CMK (cell line): ENCODE measurements around the gene TMEM219.

ENCODE experiments used
- DNase-seq: peaks from one replicate; pipeline ENCODE4 v3.0.0-alpha.2; 2010; ENCODE audit warnings: low read depth

Gene TMEM219

DNA sequence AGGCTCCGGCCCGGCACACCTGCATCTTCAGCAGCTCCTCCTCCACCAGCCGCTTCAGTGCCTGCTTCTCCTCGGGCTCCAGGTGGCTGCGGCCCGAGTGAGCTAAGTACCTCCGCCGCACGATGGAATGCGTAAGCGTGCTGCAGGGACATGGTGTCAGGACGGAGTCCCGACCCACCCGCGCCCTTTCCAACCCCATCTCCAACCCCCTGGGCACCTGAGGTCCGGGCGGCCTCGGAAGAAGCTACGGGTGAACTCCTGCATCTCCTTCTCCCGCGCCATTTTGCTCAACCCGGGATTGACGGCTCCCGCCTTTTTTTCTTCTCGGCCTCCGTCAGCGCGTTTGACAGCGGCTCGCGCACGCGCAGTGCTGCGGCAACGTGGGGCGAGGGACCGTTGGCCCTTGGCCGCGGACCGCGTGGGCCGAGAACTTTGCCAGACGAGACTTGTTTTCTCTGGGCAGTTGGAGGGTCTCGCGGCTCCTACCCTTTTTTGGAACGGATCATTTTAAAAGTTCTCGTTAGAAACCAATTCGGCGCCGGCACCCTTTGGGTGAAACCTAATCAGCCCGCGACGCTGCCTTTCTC lies 33.5 kb downstream of the TMEM219 start, which contains the start of gene HIRIP3:
TSS of gene HIRIP3 (minus strand) at position 294 of the 587 bp plus-strand sequence. CDS start at position 282, 12 bp downstream.
- DNase-seq = no peak

DNA sequence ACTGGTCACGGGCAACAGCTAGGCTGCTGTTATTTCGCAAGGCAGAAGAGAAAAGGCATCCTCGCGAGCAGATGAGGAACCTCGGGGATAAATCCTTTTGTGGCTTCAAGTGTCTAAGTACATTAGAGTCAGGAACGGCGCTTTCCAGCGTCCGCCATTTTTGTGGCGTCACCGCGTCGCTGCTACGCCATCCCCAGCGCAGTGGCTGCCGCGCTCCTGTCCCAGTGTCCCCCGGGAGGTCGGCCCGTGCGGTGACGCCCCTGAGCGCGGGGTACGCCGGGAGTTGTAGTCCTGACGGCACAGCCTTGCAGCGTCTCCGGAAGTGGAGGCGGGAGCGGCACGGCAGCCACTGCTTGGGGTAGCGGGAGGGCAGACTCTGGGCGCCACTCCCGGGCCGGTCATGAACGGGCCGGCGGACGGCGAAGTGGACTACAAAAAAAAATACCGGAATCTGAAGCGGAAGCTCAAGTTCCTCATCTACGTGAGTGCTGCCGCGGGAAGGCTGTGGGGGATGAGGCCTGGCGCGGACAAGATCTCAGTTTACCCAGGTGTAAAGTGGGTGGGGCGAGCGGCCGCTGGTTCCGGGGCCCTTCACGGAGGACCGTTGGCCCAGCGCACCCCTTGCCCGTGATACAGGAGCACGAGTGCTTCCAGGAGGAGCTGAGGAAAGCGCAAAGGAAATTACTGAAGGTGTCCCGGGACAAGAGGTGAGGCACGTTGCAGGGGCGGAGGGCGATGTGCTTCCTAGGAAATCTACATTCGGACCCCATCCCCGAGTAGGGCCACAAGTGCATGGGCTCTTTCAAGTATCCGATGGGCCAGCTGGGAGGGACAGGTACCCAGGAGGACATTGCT lies 34.3 kb downstream of the TMEM219 start, which contains the start of gene INO80E:
TSS of gene INO80E (plus strand) at position 331 of the 855 bp plus-strand sequence. CDS start at position 401, 70 bp downstream.
- peak; percentile 90 for DNase-seq

DNA sequence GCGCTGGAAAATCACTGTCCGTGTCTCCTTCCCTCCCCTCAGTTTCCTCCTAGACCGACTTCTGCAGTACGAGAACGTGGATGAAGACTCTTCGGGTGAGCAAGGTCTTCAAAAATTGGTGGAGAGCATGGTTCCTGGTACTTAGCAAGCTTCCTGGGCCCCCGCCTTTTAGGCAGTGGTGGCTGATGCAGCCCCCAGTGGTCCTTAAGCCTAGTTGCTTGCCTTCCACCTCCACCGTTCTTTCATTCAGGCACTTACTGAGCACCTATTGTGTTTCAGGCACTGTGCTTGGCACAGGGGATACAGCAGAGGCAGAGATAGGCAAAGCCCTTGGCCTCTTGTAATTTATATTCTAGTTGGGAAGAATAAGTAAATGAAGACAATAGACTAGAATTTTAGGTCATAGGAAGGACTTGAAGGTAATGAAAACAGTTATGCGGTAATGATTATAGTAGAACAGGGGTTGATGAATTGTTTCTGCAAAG lies 34.9 kb downstream of the TMEM219 start:
- no peak for DNase-seq

DNA sequence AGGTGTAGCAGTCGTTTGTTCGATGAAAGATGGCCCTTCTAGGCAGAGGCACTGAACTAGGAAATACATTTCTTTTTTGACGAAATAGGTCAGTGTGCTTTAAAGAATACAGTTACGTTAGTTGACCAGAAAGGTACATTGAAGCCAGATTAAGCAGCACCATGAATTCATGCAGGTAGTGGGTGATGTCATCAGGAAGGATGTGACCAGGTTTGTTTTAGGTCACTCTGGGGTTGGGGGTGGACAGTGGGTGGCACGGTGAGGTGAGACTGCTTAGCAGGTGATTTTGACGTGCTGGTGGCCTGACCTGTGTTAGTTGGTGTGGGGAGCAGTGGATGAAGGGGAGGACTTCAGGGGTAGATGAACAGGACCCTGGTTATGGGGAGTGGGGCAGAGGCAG lies 37.7 kb downstream of the TMEM219 start:
- DNase-seq = no peak

GRCh38 chr16:30000735-30001631 lies 39.1 kb downstream of the TMEM219 start:
- DNase-seq = no peak

- no peak for DNase-seq
These were observed 40.9 kb downstream of the TMEM219 start for GRCh38 chr16:30002614-30003346.

- DNase-seq = no peak
These were observed 42.0 kb downstream of the TMEM219 start for GRCh38 chr16:30003670-30004423.

GRCh38 chr16:30004424-30004776 lies 42.5 kb downstream of the TMEM219 start:
- DNase-seq = no peak

DNA sequence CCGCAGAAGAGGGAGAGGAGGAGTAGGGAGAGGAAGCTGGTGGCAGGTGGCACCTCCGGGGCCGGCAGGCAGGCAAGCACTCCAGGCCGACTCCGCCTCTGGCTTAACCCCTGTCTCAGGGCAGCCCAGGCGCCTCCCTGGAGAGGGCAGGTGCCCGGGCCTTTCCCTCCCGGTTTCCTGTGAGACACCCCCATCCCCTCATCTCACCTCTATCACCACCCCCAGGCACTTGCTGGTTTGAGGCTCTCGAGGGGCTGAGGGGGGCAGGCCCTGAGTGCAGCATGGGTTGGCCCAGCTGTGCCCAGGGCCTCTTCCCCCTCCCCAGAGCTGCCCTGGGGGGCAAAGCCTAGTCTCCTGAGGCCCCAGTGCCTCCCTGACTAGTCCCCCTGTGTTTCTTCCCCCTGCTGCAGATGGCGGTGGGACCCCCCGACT lies 42.9 kb downstream of the TMEM219 start:
- DNase-seq = no peak

DNA sequence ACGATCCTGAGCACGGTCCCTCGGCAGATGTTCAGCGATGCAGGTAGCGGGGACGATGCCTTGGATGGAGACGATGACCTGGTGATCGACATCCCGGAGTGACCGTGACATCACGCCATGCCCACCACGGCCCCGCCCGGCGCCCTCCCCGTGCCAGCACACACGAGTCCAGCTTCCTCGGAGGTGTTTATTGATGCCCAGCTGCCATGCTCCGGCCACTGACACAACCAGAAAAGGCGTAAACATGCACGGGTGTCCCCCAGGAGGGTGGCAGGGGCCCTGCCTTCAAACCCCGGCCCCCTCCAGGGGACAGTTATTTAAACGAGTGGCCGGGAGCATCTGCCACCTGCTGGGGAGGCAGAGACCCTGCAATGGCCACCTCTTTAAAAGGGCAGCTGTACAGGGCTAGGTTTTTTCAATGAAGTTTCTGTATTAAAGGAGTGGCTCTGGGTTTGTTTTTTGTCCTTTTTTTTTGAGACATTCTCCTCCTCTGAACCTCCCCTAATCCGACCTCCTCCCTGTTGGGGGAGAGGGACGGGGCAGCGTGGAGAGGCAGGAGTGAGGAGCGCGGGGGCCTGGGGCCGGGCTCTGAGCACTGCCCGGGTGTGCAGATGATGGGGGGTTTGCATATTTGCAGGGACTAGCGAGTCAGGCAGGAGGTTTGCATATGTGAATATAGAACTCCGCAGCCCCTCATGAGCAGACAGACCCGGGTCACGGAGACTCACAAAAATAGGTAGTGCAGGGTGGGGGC lies 43.6 kb downstream of the TMEM219 start:
- DNase-seq = no peak

DNA sequence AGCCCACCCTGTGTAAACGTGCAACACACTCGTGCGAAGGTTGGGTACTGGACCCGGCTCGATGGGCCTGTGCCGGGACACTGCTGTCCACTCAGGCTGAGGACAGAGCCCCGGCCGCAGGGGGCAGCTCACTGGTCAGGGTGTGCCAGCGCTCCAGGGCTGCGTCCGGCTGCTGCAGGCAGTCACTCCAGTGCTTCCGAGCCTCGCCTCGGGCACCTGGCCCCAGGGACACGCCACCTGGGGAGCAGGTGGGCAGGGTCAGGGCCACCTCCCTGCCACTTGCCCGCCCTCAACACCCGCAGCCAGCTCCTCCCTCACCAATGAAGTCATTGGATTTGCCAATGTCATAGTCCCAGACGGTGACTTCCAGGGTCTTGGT lies 44.2 kb downstream of the TMEM219 start:
- DNase-seq = no peak

DNA sequence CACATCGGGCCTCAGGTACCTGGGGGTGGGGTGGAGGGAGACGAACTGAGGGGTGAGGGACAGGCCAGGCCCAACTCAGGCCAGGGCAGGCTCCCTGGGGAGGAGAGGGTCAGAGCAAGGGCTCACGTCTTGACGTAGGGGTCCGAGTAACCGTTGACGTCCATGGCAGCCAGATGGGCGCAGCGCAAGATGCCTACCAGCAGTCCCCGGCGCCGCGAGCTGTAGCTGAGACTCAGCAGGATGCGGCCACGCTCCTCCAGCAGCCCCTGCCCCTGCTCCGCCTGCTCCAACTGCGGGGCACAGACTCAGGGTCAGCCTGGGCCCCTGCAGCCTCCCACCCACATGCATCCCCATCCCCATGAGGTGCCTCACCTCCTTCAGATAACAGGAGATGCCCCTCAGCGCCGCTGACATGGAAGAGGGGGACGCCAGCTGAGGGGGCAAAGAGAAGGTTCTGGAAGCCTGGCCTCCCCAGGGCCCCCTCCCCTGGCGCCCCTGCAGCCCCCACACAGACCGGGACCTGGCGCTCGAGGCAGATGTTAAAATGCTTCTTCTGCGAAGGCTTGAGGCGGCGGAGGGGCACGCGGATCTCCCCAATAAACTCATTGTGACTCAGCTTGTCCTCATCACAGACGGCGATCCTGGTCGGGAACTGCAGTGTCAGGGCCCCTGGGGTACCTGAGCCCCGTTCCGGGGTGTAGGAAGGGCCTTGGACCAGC lies 44.9 kb downstream of the TMEM219 start:
- DNase-seq = no peak

DNA sequence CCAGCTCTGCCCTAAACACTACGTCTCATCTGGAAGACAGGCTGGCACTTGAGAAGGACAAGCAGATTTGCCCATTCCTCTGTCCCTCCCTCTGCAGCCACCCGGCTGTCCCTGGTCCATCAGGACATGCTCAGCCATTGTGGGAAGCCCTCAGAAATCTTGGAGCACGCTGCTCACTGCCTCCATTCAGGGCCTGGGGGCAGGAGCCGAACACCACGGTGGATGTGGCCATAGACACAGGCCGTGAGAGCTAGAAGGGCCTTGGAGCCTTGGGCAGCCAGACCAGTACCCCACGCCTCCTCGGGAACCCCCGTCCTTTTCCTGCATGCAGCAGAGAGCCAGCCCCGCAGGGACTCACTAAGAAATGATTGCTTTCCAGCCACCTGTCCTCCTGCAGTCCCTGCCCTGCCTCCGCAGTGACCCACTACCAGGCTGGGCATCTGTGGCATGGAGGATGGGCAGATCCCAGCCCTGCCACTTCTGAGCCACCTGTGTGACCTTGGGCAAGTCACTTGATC lies 45.6 kb downstream of the TMEM219 start:
- DNase-seq = no peak

GRCh38 chr16:30009085-30009862 lies 47.4 kb downstream of the TMEM219 start:
- DNase-seq = no peak

- no peak for DNase-seq
These were observed 48.3 kb downstream of the TMEM219 start for GRCh38 chr16:30009990-30010843.

DNA sequence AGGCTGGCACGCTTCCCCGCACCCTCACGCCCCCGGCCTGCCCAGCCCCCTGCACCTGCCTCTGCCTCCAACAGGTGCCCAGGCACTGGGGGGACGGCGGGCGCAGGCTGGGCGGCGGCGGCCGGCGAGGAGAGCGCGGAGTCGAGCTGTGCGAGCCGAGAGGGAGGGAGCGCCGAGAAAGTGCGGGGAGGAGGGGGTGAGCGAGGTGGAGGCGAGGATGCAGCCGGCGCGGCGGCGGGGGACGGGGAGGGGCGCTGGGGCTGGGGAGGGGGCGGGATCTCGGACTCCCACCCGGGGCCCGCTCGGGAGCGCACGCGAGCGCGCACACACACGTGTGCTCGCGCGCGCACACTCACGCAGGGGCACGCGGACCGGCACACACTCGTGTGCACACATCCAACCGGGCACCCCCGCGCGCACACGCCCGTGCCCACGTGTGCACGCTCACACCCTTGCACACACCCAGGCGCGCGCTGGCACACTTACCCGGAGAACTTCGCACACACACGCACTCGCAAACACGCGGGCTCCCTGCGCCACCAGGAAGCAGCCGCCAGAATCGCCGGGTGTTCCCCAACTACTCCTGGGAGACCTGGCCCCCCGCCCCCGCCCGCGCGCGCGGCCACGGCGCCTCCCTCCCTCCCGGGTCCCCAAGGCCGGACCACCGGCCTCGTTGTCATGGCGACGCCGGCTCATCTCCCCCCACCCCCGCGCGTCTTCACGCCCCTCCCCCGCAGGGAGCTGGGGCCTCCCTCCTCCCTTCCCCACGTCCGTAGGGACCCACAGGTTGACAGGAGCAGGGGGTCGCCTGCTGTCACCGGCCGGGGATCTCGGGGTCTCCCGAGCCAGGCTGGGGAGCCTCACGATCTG lies 49.2 kb downstream of the TMEM219 start, which contains the start of gene DOC2A:
TSS of gene DOC2A (minus strand) at position 184 of the 870 bp plus-strand sequence. CDS start 805 bp downstream, outside the sequence.
- no peak for DNase-seq
